Kidney epithelial cell (primary cell): ENCODE data around the gene CDC42BPA. TPM values are rescaled to one million over a fixed set of nuclear protein-coding genes. Genes with fewer than 3 reads are reported as not detected.

Experiments
- DNase-seq: peaks from one replicate; pipeline ENCODE4 v3.0.0-alpha.2; 2010; ENCODE audit warnings: low read depth
- H3K27me3 ChIP-seq: 2 replicates; pipeline ENCODE4 v1.6.0; 2011; ENCODE audit warnings: low read length; ENCODE audit not compliant: control insufficient read depth, insufficient read depth
- H3K36me3 ChIP-seq: 2 replicates; pipeline ENCODE4 v1.5.1; 2011; ENCODE audit warnings: low read length; ENCODE audit not compliant: control insufficient read depth, insufficient read depth
- H3K4me3 ChIP-seq: 2 replicates; pipeline ENCODE4 v1.5.1; 2011; ENCODE audit warnings: low read depth, mild to moderate bottlenecking, control low read depth, low read length
- total RNA-seq: library from RNA; depleted of rRNA; stranded (reverse); fragments of >200 nt; gene quantifications from 2 replicates; pipeline ENCODE4 v1.2.3, GENCODE V29; 2015
- TF ChIP-seq, protein P1 (sequence below): IDR thresholded peaks from 2 replicates; pipeline ENCODE4 v1.5.1; 2011; ENCODE audit warnings: mild to moderate bottlenecking, moderate library complexity, low read length, control low read depth, inconsistent platforms; ENCODE audit not compliant: insufficient read depth, poor library complexity, severe bottlenecking

Gene CDC42BPA
- total RNA-seq, 1 donor from 2014 or later: 33.4 TPM

DNA sequence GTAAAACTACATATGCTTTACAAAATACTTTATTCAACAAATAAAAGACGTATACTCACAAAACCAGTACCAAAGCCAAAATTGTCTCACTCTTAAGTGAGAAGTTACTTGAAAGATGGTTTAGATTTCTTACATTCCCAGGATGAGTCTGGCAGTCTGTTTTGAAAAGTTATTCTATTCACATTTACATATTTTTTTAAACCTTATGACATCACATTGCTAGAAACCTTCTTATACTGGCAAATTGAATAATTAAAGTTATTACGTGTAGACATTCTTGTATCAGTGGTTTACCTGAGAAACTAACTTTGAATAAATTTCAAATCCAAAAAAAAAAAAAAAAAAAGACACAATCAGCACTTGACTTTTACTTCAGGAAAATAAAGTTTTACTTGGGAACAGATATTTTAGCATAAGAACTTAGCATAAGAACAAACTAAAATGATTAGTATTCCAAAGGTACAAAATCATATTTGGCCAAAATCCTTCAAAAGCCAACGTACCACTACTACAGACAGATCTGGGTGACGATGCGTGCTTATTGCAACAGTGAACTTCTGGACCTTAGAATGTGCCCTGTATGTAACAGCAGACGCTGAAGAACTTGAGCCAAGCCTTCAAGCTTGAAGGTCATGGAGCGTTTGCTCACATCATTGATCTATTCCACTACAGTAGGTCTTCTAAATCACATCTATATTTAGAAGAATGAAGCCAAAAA lies 2.5 kb downstream of the CDC42BPA start:
- DNase-seq: no peak
- TF ChIP-seq, protein P1, sequence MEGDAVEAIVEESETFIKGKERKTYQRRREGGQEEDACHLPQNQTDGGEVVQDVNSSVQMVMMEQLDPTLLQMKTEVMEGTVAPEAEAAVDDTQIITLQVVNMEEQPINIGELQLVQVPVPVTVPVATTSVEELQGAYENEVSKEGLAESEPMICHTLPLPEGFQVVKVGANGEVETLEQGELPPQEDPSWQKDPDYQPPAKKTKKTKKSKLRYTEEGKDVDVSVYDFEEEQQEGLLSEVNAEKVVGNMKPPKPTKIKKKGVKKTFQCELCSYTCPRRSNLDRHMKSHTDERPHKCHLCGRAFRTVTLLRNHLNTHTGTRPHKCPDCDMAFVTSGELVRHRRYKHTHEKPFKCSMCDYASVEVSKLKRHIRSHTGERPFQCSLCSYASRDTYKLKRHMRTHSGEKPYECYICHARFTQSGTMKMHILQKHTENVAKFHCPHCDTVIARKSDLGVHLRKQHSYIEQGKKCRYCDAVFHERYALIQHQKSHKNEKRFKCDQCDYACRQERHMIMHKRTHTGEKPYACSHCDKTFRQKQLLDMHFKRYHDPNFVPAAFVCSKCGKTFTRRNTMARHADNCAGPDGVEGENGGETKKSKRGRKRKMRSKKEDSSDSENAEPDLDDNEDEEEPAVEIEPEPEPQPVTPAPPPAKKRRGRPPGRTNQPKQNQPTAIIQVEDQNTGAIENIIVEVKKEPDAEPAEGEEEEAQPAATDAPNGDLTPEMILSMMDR: no peak
- no peaks in the 10 kb centered on the region for H3K36me3 ChIP-seq
- H3K27me3 ChIP-seq: no peaks in the 10 kb centered on the region
- peak overlapping the region; percentile 80 for H3K4me3 ChIP-seq

DNA sequence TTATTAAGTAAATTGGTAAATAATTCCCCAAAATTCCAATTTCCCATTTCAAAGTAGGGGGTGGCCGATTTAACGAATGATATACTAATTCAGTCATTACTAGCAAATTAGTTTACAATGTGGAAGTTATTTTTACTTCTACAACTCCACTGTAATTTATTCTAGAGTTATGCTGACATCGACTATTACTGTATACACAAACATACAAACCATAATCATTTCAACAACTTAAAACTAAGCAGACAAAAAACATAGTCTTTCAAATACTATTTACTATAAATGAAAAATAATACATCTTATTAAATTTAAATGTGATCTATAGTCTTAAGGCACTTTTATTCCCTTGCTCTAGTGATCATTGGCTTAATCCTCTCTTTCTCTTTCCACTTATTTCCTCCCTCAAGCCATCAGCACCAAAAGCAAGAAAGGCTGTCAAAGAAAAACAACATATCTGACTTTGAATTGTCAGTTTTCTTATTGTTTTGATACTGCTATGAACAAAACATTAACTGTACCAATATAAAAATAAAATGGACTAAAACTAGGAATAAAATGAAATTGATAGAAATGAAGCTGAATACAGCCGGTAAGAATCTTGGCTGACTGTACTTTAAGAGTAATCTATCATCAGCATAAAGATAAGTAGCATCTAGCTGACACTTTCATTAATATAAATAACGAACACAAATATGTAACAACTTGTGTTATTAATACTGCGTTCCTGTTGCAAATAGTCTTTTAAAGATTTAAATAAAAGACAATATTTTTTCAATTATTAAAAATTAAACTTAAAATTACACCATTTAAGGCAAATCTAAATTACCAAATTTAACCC lies 4.1 kb downstream of the CDC42BPA start:
- Histone ChIP-seq H3K4me3 (peak overlapping the region; percentile 10), H3K27me3 (no peaks in the 10 kb centered on the region), H3K36me3 (no peaks in the 10 kb centered on the region)
- TF ChIP-seq, protein P1: no peak
- no peak for DNase-seq

DNA sequence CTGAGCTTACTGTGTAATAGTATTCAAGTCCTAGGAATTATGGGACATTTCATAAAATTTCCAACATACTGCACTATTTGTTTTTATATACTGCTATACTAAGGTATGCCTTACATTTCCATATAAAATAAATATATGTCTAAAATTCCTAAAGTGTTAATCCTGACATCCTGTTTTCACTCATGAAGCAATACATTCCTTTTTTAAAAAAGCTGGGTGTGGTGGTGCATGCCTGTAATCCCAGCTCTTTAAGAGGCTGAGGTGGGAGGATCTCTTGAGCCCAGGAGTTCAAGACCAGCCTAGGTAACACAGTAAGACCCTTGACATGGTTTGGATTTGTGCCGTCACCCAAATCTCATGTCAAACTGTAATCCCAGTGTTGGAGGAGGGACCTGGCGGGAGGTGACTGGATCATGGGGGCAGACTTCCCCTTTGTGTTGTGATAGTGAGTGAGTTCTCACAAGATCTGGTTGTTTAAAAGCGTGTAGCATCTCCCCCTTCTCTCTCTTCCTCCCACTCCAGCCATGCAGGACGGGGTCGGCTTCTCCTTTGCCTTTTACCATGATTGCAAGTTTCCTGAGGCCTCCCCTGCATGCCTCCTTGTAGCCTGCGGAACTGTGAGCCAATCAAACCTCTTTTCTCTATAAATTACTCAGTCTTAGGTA lies 5.8 kb downstream of the CDC42BPA start:
- no peak for DNase-seq
- TF ChIP-seq, protein P1: no peak
- H3K36me3 ChIP-seq: no peaks in the 10 kb centered on the region
- H3K27me3 ChIP-seq: no peaks in the 10 kb centered on the region
- H3K4me3 ChIP-seq: no peak overlapping the region

- Histone ChIP-seq H3K4me3 (no peak overlapping the region), H3K27me3 (no peaks in the 10 kb centered on the region), H3K36me3 (no peaks in the 10 kb centered on the region)
- DNase-seq: no peak
- TF ChIP-seq, protein P1: no peak
These were observed 6.8 kb downstream of the CDC42BPA start for GRCh38 chr1:227311389-227312001.

DNA sequence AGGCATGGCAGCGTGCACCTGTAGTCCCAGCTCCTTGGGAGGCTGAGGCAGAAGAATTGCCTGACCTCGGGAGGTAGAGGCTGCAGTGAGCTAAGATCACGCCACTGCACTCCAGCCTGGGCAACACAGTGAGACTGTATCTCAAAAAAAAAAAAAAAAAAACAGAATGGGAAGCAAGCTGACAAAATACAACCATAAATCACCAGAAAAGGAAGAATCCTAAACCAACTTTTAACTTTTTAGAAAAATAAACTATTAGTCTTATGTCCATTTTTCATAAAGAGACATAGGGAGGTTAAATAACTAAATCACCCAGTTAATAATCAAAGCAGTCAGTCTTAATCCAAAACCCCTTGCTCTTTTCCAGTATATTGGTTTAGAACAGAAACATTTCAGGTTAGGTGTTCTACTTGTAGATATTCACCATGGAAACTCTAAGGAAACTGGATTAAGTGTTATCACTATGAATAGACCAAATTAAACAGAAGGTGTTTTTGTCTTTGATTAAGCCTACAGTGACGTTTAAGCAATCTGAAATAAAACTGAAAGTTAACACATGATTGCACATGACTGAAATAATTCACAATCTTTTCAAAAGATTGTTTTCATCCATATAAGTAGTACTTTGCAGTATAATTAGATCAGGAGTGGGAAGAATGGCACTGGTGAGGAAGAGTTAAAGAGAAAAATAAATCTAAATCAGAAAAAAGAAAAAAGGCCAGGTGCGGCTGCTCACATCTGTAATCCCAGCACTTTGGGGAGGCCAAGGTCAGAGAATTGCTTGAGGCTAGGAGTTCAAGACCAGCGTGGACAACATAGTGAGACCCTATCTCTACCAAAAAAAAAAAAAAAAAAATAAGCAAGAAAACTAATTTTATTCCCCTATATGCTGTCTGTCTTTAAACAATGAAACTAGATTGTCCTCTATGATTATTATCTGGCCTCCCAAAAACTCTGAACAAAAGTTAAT lies 9.6 kb downstream of the CDC42BPA start:
- no peaks in the 10 kb centered on the region for H3K27me3 ChIP-seq
- TF ChIP-seq, protein P1: no peak
- H3K4me3 ChIP-seq: no peak overlapping the region
- no peak for DNase-seq
- no peaks in the 10 kb centered on the region for H3K36me3 ChIP-seq
